Transverse colon (tissue), 4 donors: ENCODE results near the gene RFX3.

Source experiments
- CTCF ChIP-seq, 5 experiments: fragments of 200-600 bp in 3 of 5; fragments of 450-650 bp in 2 of 5; sonication (generic) in 3 of 5; IDR thresholded peaks; 1 replicate in 2 of 5; 2 replicates in 3 of 5; pipeline ENCODE4 v1.5.1; 2016 to 2017; ENCODE audit warnings: antibody characterized with exemption in 5 of 5, inconsistent platforms in 3 of 5, mild to moderate bottlenecking in 2 of 5, moderate library complexity in 1 of 5
- POLR2A ChIP-seq: fragments of 450-650 bp; IDR thresholded peaks from one replicate; pipeline ENCODE4 v1.6.1; 2016; ENCODE audit warnings: antibody characterized with exemption, mild to moderate bottlenecking, moderate library complexity
- POLR2AphosphoS5 ChIP-seq, 3 donors: sonication (generic); formaldehyde crosslinking; IDR thresholded peaks; one replicate each; pipeline ENCODE4 v1.6.1; 2016; ENCODE audit warnings: antibody characterized with exemption in 3 of 3

- TF ChIP-seq POLR2A = no peak
- no peak for TF ChIP-seq CTCF (IDR thresholded peaks at IDR 0.05)
- no peak for TF ChIP-seq POLR2AphosphoS5 (IDR thresholded peaks at IDR 0.05)
These were observed 269.1 kb downstream of the RFX3 start for GRCh38 chr9:3256571-3257330.
